ENCODE results near the gene CHD2.
"Not testable (repeated sequence)": the region's sequence is repeated elsewhere in the genome, so short reads cannot be mapped to it uniquely, and the experiment has no call there.

Gene CHD2

DNA sequence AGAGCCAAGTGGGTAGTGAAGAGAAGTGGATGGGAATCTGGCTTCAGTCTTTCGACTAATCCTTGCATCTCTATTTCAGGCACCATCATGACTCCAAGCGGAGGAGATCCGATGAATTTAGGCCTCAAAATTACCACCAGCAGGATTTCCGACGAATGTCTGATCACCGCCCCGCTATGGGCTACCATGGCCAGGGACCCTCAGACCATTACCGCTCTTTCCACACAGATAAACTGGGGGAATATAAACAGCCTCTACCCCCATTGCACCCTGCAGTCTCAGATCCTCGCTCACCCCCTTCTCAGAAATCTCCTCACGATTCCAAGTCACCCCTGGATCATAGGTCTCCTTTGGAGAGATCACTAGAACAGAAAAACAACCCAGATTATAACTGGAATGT is 124.2 kb downstream of the CHD2 start:
- no peak for DNase-seq

DNA sequence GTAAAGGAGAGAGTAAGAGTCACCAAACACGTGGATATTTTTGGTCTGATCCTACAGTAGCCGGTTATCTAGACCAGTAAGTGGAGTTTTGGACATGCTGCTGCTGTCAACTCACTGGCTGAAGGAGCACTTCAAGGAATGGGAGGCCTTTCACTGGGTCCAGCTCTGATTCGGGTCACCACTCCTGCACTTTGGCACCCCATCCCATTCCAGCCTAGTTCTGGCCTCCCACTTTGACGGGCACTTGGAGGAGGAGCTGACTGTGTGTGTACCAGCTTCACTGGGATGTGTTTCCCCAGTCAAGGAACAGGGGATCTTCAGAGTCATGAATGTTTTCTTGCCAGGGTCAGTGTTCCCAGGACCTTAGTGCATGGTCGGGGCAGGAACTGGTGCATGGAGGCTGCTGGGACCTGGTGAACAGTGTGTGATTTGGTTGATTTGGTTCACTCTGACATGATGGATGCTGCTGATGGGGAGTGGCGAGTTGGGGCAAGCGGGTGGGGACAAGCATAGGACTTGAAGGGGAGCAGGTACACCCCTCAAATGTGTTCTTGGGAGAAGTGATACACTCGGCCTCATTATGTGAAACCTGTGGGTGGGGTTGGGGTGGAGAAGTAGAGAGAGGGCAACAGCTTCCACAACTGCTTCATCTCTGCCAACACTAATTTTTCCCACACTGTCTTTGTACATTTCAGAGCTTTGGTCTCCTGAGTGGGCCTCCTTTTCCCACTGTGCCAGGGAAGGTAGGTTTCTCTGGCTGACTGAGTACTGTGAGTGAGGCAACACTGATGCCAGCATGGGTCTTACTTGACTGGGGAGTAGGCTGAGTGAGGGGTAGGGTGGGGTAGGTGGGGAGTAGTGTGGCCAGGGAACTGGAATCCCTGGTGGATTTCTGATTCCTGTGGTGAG is 124.8 kb downstream of the CHD2 start:
- DNase-seq, result no peak

DNA sequence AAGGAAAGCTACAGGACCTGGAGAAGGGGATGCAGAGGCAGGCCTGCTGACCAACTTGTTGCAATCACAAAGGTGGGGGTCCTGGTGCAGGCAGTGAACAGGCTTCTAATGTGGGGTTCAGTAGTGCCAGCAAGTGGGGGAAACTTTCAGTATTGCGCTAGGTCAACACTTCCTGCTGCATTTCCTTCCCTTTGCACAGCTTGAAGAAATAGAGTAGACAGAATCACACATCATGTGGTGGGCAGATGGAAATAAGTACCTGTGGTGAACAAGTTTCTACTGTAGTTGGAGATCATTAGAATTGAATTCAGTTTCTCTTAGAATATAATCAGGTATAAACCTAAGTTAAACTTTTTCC is 125.5 kb downstream of the CHD2 start:
- no peak for DNase-seq

DNA sequence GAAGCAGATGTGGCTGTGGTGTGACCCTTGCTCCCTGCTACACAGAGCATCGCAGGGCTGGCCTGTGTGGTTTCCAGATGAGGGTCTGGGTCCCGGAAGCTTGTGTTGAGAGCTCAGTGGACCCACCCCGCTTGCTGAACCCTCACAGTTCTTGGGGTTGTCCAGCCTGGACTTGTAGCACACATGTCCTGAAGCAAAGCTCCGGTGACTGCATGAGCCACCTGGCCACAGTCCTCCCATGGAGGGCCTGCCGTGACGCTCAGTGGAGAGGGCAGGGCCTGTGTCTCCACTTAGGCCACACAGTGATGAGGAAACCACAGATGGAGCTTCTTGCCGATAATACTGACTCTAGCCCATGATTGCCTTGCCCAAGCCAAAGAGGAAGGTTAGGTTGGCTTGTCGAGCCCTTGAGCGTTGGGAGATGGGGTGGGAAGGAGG is 126.3 kb downstream of the CHD2 start:
- DNase-seq, result no peak

DNA sequence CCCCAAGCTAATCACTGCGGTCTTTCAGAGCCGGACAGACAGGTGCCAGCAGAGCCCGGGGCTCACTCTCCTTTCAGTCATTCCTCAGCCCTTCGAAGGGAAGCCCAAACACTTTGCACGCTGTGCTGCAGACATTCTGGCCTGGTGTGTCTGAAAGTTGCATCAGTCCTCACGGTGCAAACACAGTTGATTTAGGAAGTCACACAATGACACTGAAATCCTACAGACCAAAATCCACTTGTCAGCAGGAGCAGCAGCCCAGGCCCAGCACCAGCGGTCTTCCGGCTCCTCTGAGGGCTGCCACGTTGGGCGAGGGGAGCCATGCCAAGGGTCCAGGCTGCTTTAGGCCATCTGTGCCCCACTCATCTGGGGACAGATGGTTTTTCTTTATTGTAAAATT is 127.3 kb downstream of the CHD2 start:
- no peak for DNase-seq

DNA sequence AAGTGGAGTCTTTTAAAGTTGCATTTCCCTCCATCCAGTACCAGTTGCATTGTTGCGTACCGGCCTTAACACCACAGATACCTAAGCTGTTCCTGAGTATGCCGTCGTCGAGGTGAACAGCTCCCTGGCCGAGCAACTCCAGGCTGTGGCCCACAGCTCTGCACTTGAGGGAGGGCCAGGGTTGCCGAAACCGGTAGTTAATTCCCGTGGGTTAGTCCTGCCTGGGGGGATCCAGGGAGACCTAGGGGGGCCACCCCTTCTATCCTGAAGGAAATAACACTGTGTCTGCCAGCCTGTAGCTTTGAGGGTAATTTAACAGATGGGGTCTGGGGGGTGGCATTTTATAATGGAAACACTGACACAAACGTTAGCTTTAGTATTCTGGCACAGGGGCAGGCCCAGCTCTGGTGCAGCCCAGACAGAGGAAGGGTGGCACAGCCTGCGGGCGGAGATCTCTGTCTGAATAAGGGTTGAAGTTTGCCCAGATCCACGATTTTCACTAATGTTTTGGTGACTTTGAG is 128.0 kb downstream of the CHD2 start:
- DNase-seq, result no peak

DNA sequence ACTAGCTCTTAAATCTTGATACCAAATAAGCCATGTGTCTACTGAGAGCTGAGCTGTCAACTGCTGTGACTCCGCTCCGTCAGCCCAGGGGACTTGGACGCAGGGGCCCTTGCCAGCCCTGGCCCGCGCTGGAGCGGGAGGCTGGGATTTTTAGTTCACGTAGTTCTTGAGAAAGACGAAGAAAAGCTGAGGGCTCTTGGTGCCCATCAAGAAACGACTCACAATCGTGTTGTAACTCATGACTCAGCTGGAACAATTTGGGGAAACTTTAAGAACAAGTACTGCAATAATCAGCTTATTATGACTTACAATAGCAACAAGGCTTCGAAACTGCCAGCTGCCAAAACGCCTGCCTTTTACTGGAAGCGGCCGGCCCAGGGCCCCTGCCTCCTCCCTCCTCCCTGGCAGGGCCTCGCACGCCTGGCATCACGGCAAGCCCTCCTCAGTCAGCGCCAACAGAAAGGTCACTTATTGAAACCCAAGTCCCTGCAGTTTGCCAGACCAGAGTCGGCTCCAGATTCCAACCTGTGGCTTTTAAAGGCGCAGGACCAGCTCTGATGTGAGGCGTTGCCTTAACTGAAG is 128.6 kb downstream of the CHD2 start:
- no peak for DNase-seq

DNA sequence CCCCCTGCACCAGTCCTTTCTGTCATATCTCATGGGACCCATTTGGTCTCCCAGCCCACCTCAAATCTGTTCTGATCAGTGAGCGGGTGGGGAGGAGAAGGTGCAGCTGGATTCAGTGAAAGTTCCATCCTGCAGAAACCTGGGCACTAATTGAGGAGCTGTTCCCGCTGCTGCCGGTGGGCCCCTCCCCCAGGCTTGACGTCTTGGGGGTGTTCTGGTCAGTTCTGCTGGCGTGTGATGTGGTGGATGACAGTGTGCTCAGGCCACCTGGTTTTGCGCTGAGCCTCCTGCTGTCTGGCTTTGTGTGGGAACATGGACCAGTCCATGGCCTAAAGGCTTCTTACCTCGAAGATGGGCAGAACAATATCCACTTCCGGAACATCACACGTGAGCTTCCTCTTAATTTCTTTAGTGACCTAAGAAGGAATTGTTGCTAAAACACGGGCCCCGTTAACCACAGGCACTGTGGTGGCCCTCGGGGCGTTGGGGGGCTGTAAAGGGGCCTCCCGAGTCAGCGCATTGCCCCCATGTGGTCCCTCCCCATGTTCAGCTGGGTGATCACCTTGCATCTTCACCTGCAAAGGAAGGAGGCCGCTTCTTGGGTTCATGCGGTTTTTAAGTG is 129.2 kb downstream of the CHD2 start:
- DNase-seq, result no peak

DNA sequence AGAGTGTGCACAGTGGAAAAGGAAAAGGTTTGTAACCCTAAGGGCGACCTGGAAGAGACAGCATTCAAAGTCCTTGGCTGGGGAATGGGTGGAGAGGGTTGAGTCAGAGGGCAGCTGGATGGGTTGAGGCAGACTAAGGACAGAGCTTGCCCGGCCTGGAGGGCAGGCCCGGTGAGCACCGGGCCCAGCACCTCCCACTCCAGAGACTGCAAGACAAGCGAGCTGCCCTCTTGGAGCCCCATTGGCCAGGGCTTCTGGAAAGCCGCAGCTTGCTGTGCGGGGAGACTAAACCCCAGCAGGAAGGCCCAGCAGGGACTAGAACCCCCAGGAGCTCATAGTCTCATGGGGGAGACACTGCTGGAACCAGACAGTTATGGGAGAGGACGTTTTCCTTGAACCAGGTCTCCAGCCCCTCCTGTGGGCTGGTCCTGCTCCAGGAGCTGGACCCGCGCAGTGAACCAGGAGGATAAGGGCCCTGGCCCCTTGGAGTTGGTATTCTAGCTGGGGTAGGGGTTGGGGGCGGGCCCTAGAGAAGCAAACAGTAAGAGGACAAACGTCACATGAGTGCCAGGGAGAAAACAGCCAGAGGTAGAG is 129.8 kb downstream of the CHD2 start:
- DNase-seq, result no peak

DNA sequence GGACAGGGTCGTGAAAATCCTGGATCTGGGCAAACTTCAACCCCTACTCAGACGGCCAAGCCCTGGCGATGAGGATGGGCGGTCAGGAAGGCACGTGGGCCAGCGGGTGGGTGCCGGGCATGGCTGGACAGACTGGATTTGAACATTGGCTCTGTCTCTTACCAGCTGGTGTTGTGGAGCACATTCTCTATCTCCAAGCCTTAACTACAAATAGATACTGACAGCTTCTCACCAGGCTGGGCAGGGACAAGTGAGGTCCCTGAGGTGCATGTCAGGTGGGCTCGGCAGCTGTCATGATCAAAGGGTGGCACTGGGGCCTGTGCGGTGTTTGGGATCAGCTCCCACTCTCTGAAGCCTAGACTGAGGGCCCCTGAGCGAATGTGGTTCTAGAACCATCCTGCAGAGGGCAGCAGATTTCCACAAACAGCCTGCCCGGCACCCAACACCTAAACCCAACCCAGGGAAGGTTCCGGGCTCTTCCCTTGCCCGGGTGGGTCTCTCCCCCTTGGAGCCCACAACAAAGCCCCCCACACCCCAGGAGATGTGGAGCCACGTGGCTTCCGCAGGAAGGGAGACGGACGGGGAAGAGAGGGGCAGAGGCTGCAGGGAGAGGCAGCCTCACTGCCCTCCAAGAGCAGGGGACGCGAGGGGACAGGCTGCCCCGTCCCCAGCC is 130.4 kb downstream of the CHD2 start:
- DNase-seq, result peak; percentile 66

DNA sequence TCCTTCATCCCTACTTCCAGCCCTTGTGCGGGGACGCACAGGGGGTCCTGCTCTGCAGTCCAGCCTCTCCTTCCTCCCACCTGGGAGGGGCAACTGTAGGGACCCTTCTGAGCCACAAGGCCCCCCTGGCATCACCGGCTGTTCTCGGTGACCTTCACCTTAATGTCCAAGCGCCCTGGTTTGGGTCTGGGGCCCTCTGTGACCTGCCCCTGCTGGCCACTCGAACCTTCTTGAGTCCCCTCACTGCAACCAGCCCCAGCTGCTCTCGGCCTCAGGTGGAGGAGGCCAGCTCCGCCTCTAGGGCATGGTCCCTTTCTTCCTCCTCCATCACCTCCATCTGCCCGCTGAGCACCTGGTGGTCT is 131.0 kb downstream of the CHD2 start:
- no peak for DNase-seq

DNA sequence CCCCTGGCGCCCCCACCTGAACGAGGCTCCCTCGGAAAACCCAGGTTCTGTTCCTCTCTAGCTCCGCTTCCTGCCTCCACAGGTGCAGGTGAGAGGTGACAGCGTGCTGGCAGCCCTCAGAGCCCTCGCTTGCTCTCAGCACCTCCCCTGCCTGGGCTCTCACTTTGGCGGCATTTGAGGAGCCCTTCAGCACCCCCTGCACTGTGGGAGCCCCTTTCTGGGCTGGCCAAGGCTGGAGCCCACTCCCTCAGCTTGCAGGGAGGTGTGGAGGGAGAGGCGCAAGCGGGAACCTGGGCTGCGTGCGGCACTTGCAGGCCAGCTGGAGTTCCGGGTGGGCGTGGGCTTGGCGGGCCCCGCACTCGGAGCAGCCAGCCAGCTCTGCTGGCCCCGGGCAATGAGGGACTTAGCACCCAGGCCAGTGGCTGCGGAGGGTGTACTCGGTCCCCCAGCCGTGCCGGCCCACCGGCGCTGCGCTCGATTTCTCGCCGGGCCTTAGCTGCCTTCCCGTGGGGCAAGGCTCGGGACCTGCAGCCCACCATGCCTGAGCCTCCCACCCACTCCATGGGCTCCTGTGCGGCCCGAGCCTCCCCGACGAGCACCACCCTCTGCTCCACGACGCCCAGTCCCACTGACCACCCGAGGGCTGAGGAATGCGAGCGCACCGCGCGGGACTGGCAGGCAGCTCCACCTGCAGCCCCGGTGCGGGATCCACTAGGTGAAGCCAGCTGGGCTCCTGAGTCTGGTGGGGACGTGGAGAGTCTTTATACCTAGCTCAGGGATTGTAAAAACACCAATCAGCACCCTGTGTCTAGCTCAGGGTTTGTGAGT is 131.6 kb downstream of the CHD2 start:
- DNase-seq, result not testable (repeated sequence)

DNA sequence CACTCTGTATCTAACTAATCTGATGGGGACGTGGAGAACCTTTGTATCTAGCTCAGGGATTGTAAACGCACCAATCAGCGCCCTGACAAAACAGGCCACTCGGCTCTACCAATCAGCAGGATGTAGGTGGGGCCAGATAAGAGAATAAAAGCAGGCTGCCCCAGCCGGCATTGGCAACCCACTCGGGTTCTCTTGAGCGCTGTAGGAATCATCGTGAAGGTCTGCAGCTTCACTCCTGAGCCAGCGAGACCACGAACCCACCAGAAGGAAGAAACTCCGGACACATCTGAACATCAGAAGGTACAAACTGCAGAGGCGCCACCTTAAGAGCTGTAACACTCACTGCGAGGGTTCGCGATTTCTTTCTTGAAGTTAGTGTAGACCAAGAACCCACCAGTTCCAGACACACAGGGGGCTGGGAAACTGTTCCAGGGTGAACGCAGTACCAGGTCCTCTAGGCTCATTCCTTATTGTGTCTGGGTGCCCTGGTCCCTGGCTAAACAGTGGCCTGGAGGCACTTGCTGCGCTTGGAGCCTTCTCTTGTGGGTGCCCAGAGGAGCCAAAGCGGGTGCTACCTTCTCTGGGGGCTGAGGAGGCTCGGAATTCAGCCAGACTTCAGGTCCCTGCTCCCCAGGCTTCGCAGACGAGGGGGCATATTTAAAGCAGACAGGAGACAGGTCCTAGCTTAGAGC is 132.5 kb downstream of the CHD2 start:
- not testable (repeated sequence) for DNase-seq

DNA sequence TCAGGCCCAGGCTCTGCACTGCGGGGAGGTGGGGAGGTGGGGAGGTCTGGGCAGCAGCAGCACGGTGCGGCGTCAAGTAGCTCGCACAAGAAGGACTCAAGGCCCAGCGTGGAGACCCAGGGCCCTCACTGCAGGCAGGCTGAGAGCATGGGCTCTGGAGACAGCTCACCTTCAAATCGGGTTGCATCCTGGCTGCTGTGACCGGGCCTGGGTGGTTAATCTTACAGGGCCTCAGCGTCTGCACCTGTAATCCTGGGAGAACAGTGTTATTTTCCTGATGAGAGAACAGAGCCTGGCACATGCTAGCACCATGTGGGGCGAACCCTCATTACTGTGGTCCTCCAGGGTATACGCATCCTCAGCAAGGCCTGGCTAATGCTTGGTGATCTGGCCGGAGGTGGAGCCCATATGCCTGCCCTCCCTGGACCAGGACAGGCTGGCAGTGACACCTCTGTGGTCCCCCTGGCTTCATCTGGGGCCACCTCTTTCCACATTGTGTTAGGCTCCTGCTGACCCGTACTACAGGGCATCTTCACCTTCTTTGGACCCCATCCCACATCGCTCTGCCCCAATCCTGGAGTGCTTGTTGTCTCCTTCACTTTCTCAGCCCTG is 133.4 kb downstream of the CHD2 start:
- no peak for DNase-seq

DNA sequence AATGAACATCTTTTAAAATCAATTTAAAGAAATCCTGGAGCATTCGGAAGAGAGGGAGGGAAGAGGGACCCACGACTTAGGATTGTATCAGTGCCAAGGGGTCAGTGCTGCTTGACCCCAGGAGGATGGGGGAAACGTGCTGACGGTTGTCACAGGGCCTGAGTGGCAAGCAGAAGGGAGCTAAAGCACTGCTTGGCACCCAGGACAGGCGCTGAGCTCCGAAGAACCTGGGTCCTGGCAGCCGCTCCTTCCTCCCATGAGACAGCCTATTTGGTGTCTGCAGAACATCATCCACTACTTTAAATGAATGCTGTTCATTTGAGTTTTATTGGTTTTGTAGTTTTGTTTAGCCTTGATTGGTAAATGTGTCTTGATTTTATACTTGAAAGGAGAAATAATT is 134.4 kb downstream of the CHD2 start:
- no peak for DNase-seq

DNA sequence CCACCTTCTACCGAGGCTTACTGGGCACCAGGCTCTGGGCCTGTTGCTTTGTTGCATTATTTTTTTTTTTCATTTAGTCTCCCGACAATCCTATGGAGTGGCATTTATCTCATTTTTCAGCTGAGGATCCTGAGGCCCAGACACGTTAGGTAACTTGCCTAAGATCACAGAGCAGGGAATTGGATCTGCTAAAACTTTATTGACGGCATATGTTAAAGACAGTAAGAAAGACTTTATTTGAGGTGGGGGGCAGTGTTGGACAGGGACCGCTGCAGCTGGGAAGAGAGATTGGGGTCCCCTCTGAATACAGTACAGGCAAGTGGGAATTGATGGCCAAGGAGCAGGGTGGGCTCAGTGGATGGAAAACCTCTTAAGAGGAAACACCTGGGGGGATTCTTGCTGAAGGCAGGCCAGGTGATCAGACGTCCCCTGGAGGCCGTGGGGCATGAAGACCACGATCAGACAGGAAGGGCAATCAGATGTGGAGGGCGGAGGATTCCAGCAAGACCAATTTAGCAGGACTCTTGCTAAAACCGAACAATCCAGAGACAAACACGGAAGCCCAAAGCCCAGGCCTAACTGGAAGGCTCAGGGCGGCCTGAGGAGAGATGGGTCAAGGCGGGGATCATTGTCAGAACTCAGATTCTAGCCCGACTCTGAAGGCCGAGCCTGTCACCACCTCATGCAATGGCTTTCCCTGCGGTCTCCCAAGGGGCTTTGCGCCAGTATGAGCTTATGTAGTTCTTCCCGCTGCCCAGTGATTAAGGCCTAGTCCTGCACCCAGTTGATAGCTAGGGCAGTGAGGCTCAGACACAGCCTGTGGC is 135.2 kb downstream of the CHD2 start:
- no peak for DNase-seq

DNA sequence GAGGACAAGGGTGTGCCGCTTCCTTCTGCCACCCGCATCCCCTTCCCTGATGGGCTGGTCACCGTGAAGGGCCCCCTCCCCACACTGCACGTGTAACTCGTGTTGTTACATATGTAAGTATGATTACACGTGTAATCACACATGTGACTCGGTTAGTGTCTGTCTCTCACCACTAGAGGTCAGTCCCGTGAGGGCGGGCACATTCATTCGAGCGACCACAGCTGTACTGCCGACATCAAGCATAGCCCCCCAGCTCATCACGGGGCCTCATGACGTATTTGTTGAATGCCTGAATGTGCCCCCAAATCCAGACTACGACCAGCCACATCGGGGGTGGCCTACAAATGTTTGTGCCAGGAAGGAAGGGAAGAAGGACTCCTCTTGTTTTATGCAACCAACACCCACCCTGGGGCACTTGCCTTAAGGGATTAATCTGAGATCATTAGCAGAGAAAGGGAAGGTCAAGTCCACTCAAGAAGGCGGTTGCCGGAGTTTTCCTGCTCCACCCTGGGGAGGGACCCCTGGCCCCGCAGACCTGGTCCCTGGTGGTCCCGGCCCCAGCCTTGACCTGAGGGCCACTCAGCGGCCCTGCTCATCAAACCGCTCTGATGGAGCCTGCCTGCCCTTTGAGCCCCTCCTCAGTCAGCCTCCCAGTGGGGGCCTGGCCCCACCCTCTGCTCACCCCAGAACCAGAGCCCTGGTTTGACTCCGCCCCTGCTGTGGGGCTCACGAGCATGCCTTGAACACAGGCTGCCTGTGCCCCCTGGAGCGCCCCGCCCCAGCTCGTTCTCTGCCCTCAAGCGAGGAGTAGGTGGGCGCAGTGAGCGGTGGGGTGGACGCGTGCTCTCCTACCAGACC is 136.1 kb downstream of the CHD2 start:
- DNase-seq, result peak; percentile 63

DNA sequence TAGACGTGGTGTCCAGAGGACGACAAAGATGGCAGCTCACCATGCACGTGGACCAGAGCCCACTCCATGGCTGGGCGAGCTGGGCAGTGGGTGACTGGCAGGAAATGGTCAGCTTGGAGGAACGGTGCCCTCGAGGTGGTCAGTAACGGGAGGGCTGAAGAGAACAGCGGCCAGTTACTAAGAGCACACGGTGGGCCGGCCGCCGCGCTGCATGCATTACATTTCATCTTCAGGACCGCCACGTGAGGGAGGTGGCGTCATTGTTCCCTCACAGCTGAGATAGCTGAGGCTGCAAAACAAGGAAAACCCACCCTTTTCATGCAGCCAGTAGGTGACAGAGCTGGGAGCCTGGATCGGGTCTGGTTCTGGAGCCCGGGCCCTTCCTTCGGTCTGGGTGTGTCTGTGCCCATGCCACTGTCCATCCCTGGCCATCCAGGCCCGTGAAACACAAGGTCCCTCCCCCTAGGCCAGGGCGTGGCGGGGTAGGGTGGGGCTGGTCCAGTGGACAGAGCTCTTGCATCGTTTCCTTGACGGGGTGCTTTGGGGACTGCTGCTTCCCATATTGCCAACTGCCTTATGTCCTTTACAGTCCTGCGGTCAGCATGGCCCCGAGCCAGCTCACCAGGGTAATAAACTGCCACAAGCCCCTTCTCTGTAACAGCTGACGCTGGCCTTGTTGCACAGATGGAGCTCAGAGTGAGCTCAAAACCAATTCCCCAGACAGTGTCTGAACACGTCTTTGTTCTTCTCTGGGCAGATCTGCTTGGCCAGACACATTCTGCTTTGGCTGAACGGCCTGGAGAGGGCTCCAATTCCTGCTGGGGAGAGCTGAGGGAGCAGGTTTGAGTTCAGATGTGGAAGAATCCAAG is 137.1 kb downstream of the CHD2 start:
- DNase-seq, result no peak
